Stimulated activated CD8-positive, alpha-beta memory T cell treated with anti-CD3 and anti-CD28 coated beads, Interleukin-7, amount 100 ng/mL, for 4 hours (primary cell): ENCODE data around the gene TCF12.

Experiments used
- DNase-seq, 2 donors: peaks; one replicate each; pipeline ENCODE4 v3.0.0-alpha.2; 2020; ENCODE audit warnings: low read depth in 2 of 2

Gene TCF12

GRCh38 chr15:57217778-57218598, 299.5 kb downstream of the TCF12 start:
- DNase-seq: no peak

GRCh38 chr15:57218826-57219576, 300.6 kb downstream of the TCF12 start:
- no peak for DNase-seq

GRCh38 chr15:57220205-57220604, 301.8 kb downstream of the TCF12 start:
- no peak for DNase-seq

DNA sequence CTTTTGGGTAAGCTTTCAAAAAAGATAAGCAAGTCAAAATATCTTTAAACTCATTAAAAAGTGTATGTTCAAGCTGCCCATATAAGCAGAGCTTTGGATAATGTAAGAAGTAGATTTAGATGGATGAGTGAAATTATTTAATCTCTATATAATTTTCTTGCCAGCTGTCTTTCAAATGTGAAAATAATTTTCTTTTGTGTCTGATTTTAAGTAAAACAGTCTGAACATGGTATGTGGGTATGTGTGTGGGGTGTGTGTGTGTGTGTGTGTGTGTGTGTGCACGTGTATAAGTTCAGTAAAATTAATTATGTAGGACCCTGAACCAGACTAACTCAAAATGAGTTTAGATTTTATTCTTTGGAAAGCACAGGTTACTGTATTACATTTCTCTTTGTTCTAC, 302.7 kb downstream of the TCF12 start:
- DNase-seq: no peak

DNA sequence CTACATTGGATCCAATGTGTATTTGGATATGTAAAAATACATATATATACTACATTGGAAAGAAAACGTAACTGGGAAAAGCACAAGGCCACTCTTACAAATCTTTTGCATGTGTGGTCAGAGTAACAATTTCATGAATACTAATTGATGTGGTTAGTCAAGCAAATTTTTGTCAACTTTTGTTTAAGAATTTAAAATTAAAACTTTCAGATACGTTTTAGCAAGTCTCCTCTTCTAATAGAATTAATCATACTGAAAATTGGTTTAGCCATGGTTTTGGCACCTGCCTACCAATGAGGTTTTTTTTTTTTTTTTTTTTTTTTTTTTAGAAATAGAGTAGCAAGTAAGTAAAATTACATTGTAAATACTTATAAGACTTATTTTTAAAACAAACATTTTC, 304.9 kb downstream of the TCF12 start:
- no peak for DNase-seq

- no peak for DNase-seq
Measured at GRCh38 chr15:57223887-57224286, 305.4 kb downstream of the TCF12 start.

GRCh38 chr15:57224664-57225063, 306.2 kb downstream of the TCF12 start:
- no peak for DNase-seq

GRCh38 chr15:57227166-57227565, 308.7 kb downstream of the TCF12 start:
- DNase-seq: no peak

GRCh38 chr15:57227899-57228298, 309.5 kb downstream of the TCF12 start:
- no peak for DNase-seq

DNA sequence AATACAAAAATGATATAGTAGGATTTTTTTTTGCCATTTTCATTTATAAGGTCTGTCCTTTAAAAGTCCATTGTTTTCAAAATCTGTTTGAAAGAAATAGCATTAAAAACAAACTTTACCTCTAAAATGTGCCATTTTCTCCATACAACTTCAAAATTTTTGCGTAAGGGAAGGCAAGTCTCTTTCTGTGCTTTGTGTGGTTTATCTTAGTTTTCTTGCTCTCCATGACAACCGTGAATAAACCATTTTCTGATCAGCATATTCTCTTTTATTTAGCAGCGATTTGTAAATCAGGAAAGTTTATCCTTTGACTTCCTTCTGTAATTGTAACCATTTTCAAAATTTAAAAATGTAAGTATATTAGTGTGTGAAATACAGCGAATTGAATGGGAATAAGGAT, 310.0 kb downstream of the TCF12 start:
- DNase-seq: no peak

DNA sequence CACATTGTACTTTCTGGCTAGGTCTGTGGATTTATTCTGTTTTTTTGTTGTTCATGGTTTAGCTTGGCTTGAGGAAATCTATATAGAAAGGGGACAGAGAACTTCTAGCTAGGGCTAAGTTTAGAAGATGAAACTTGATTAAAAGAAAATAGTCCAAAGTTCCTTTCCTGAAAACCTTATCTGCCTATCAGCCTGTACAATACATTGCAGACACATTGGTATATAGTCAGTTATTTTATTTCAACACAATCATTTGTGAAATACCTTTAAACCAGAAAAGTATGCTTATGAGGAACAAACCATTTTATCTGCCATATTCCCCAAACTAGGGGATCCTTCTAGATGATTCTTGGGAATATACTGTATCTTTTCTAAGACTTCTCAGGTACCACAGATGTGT, 310.6 kb downstream of the TCF12 start:
- no peak for DNase-seq

GRCh38 chr15:57231559-57231958, 313.1 kb downstream of the TCF12 start:
- DNase-seq: no peak

DNA sequence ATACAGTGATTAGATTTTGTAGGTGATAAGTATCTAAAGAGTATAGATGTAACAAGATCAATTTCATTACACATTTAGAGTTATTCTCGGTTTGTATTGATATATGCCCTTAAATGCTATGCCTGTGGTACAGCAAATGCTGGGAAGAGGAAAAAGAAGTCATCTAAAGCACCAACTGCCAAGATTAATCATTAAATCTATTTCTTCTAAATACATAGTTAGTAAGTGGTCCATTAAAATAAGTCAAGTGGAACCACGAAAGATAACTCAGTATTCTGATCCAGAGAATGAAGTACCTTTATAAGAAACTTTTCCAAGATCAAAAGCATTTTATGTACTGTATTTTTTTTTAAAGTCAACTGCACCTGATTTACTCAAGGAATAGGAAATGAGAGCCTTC, 315.7 kb downstream of the TCF12 start:
- DNase-seq: no peak

DNA sequence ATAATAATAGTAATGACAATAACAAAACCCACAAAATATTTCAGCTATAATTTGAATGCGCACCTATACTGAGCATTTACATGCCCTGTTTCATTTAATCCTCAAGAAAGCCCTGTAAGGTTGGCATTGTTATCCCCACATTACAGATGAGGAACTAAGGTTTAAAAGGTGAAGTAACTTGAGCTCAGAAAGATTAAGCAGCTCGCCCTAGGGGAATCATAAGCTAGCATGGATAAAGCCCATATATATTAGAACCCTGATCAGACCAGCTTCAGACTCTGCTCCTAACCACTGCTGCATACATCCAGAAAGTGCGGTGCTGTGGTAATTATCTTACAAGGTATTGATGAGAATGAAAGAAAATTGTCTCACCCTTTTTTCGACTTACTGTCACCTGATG, 316.7 kb downstream of the TCF12 start:
- no peak for DNase-seq

DNA sequence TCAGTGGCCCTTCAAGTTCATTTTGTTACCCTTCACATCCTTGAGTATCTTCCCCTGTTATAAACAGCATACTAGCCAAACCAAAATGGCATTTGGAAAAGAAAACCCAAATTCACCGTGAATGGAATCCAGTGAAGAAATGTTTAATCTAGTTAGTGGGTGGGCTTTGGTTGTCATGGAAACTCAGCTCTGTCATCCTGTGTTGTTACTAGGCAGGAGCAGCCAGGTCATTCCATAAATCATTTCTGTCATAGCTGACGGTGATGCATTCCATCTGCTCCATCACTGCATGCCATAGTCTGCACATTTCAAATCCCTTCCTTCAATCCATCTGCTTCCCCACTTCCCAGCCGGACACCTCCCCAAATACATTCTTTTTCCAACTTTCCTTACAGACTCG, 317.4 kb downstream of the TCF12 start:
- no peak for DNase-seq

- no peak for DNase-seq
Measured at GRCh38 chr15:57236561-57237300, 318.3 kb downstream of the TCF12 start.

GRCh38 chr15:57237301-57237642, 318.8 kb downstream of the TCF12 start:
- DNase-seq: no peak

DNA sequence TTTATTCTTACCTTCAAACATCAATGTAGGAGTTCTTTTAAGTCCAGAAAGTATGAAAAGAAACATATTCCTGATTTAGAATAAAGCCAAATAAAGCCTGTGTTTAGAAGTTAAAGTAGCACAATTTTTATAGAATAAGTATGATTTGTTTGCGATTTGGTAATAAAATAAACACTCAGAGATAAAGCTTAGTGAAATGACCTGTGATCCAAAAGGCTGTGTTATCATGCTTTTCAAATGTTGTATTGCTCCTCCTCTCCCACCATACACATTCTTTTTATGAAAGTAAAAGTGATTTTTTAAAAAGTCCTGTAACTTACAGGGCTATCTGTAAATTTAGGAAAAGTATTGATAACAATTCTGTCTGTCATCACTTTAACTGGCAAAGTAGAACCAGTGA, 319.2 kb downstream of the TCF12 start:
- DNase-seq: no peak

- DNase-seq: no peak
Measured at GRCh38 chr15:57245130-57245529, 326.7 kb downstream of the TCF12 start.

DNA sequence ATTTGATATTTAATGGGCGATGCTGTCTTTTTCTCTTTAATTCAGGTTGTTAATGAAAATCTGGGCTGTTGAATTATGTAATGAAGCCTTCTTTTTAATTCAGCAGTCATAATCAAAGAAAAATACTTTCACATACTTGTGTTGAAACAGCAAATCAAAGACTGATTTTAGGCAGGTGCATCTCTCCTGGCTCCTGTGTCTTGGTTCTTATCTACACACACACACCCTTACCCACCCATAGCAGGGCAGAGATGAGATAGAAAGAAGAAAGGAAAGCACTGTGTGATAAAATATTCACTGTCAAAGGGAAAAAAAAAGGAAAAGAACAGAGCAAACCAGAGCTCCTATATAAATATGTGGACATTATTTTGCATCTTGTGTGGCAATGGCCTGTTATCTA, 327.3 kb downstream of the TCF12 start:
- DNase-seq: no peak

- no peak for DNase-seq
Measured at GRCh38 chr15:57248074-57248473, 329.6 kb downstream of the TCF12 start.

DNA sequence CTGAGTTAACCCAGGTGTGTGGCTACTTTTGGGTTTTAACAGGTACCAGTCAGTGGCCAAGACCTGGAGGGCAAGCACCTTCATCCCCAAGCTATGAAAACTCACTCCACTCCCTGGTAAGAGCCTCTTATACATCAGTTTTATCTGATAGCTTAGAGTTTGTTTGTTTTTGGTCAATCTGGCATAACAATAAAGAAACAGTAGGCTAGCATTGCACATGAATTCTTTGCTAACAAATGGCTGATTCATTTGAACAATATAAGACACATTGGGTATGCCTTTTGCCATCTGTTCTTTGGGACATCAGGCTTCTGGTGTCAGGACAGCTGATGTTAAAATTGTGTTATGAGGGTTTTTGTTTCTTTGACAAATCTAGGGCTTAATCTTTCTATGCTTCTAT, 332.9 kb downstream of the TCF12 start:
- DNase-seq: no peak

- DNase-seq: no peak
Measured at GRCh38 chr15:57251941-57252340, 333.5 kb downstream of the TCF12 start.
